ENCODE measurements around the gene MID1IP1.

MID1IP1 gene, protein sequence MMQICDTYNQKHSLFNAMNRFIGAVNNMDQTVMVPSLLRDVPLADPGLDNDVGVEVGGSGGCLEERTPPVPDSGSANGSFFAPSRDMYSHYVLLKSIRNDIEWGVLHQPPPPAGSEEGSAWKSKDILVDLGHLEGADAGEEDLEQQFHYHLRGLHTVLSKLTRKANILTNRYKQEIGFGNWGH

DNA sequence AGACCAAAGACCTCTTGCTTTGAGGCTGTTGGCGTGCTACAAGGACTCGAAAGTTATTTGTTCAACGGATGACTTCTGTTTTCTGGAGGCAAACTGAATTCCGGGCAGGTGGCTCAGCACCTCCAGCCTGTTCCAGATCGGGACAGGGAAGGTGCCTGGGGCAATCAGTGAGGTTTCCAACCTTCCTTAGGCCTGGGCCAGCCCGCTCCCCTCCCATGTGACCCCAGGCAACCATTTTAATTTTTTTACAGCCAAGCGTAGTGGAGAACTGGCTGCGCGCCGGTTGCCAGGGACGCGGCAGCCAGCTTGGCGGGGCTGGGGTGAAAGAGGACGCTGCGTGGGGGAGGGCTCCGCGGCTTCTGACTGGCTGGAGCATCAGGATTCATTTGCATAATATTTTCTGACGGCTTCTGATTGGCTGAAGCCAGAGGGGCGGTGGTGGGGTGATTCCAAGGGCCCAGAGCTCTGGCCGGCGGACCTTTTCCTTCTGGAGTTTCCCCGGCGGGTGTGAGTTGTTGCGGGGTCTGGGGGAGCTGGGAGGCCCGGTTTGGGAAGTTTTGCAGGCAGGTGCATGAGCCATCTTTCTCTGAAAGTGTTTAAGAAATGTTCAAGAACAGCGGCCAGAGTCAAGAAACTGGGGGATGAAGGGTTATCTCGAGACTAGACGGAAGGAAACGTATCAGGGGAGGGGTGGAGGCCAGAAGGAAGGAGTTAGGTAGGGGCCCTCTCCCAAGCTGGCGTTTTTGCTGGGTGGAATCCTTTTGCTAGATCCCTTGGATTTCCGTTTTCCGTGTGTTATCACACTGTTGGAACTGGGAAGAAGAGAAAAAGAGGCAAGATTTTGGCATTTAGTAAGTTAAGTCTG, at the start of gene MID1IP1:
MID1IP1 (plus strand) TSS at position 479 of the 865 bp plus-strand sequence. CDS start 3,488 bp downstream, outside the sequence.
- peak; percentile 64 to 69 for DNase-seq (ENCODE audit: low read depth in 2 of 2)

DNA sequence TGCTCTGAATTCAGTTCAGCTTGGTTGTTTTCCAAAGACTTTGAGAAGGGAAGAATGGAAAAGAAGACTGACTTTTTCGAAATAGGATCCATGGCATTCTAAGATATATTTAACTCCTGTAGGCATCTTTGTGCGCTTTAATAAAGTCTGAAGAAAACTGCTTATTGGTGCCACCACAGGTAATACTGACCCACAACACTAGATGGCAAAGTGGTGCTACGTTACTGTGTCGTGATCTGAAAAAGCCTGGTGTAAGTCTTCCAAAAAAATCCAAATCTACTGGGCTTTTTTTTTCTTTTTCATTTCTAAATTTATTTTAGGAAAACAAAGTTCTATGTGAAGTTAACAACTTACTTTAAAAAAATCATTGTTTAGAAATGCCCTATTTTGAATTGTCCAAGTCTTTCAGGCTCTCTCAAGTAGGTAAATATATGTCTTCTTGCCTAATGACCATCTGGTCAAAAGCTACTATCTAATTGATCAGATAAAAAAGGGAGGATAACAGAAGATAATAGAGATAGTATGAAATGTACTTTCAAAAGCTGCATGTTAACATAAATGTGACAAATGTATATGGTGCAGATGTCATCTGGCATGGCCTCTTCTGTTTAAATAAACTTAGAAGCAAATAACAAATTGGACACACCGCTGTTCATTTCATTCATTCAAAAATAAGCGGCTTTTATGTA, 47.0 kb upstream of the MID1IP1 start:
- DNase-seq (ENCODE audit: low read depth in 2 of 2) = no peak

DNA sequence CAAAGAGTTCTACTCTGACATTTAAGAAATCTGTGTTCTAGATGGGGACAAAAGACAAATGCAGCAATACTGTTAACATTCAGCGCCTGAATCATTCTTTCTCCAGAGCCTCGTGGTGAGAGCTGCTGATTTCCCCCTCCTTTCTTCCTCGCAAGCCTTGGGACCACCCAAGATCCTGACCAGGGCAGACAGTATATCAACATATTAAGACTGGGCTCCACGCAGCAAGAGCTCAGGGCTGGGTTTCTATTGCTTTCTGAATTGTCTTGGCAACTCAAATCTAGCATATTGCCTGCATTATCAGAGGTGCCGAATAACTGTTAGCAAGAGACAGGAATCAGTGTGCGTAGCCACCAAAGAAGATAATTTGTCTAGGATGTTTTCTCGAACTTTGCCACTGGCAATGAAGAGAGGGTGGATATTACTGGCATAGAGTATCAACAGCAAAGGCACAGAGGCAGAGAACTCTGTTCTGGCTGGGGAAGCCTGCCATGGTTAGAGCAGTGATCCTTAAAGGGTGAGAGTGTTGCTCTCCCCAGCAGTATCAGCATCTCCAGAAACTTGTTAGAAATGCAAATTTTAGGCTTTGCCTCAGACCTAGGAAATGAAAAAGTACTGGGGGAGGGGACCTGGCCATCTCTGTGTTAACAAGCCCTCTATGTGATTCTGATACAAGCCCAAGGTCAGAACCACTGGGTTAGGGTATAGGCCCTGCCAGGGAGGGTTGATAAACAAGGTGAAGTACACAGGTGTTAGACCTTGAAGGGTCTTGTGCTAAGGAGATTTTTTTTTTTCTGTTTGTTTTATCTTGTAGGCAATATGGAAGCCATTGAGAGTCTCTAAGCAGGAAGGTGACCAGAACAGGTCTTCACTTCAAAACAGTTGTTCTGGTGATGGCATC, 46.2 kb upstream of the MID1IP1 start:
- DNase-seq (ENCODE audit: low read depth in 2 of 2) = no peak

DNA sequence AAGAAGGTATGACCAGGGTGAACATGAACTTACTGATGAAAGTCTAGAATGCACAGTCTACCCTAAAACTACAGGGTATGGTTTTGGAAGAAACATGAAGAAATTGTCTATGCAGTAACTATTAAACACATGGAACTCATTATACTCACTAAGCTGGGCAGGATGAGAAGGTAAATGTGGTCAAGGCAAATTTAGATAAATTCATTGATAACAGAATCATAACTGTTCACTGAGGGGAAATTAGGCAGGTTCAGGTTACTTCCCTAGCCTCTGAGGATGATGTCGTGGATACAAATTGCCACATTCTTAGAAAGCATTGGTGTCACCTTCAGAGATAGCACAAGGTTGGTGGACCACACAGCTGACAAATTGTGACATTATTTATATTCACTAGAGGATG, 40.4 kb upstream of the MID1IP1 start:
- DNase-seq (ENCODE audit: low read depth in 2 of 2) = no peak

DNA sequence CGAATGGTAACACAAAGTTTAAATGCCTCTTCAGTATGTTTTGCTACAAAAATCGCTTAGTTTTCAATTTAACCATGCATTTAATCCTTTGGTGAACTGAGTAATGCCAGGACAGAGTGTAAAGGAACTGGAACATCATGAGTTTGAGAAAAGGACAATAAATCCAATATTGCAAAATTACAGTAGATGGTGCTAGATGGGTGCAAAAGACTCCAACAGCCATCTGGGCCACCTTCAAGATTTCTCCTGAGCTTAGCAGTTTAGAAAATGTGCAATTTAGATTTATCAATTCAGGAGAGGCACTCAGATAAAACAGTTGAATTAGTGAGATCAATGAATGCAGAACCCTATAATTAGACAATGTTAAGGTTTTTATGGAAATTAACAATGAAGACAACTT, 33.2 kb upstream of the MID1IP1 start:
- DNase-seq (ENCODE audit: low read depth in 2 of 2) = no peak

DNA sequence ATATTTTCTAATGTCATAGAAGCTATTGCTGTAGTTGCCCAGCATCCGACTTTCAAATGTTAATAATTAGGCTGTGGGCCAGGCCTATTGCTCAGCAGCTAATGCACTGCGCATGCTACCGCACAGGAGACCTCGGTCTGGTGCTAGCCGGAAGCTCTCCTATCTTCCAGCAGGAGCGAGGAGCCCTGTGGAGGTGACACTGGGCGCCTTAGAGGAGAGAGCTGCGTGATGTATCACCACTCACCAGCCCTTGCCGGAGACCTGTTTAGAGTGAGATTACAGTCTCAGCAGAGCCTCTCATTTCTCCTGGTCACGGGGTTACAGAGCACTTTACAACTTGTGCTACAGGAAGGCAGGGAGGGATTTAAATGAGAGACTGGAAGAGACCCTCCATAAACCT, 31.1 kb upstream of the MID1IP1 start:
- DNase-seq (ENCODE audit: low read depth in 2 of 2) = no peak

DNA sequence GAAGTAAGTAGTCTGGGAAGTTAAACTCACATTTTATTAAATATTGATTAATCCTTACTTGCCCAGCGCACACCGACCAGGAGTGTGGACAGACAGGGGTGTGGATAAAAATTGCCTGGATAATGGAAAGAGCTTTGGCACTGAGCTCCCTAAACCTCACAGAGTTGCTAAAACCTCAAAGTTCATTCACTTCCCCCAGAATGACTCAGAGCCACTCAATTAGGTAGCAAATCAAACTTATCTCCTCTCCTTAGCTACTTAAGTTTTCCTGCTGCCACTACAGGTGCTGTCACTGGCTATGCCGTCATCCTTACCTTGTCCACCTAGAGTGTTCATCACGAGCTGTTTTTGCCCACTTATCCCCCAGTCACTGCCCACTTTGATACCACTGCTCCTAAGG, 27.0 kb upstream of the MID1IP1 start:
- no peak for DNase-seq (ENCODE audit: low read depth in 2 of 2)

DNA sequence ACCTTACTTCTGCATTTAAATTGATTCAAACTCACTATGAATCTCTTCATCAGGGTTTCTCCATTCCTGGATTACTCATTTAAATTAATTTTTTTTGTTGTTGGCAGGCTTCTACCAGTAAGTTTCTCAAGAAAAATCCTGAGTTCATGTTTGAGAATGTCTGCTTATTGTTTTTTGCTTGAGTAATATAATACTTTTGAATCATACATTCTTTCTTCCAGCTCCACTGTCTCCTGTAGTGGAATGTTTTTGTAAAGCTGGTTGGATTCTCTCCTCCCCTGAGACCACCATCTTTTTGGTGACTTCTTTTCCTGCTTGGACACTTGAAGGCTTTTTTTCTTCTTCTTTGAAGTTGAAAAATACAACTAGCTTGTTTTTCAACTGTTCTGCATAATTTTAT, 4.3 kb upstream of the MID1IP1 start:
- DNase-seq (ENCODE audit: low read depth in 2 of 2) = no peak

DNA sequence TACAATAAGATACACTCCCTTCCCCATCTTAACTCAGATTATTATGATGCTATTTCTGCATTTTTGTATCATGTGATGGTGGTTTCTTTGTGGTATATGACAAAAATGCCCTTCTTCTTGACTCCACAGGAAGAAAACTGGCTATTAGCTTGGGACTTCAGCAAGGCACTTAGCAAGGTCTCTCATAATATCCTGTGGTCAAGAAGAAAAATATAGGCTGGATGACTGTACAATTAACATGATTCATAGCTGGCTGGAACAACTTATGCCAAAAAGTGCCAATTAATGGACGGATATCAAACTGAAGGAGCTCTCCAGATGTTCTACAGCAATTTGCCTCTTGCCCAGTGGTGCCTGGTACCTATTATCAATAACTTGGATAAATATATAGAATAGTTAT, 2.3 kb upstream of the MID1IP1 start:
- no peak for DNase-seq (ENCODE audit: low read depth in 2 of 2)

DNA sequence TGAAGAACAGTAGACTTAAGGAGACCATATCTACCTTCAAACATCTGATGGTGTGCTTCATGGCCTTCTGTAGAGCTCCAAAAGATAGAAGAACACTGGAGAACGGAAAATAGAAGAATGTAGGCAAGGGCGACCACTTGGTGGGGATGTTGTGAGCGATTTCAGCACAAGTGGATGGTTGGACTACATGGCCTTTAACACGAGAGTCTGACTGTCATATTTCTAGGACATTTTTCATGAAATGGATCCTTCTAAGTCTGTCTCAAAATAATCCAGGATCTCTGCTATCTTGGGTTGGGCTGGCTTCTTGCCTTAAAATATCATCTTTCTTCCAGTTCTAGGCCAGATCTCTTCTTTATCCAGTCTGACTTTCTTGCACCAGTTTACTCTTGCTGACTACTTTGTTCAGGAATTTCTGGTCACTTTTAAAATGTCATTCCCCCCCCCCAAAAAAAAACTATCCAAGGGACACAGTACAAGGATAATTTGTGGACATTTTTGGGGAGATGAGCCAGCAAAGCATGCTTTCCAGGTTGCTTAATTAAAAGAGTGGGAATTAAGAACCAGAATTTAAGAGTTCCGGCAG, 1.2 kb upstream of the MID1IP1 start:
- no peak for DNase-seq (ENCODE audit: low read depth in 2 of 2)

DNA sequence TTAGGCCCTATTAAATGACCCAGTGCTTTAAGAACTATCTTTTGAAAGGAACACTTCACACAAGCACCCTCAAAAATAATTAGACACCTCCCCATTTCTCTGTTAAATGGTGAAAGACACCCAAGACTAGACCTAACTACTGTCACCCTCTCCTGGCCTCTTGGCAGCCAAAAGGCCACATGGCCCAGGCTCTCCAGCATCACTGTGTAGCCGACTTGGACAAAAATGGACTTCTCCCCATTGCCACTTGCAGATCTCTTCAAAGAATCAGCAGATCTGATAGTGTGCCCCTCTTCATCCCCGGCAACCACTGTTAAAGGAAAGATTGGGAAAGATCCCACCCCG, 2.0 kb downstream of the MID1IP1 start:
- DNase-seq (ENCODE audit: low read depth in 2 of 2) = no peak

DNA sequence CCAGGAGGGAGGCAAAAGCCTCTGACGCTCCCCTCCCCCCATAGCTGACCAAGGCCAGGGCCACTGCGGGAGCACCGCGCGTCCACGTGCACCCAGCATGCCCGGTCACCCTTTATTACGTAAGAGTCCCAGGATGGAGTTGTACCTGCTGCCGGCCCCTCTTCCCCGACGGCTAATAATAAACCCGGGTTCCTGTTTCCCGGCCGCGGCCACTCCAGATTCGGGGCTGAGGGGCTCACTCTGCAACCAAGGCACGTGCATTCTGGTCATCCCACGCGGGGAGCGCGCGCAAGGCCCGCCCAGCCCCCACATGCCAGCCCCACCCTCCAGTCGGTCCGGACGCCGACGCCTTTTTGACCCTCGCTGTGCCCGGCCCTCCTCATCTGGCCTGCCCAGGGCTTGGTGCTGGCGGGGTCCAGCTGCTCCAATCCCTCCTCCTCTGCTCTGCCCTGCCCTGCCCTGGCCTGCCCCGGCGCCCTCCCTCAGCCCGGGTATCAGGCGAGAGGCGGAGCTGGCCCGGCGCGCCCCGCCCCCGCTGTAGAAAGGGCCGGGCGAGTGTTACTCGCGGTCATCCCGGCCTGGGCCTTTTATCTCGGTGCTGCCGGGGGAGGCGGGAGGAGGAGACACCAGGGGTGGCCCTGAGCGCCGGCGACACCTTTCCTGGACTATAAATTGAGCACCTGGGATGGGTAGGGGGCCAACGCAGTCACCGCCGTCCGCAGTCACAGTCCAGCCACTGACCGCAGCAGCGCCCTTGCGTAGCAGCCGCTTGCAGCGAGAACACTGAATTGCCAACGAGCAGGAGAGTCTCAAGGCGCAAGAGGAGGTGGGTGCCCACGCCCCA, 2.6 kb downstream of the MID1IP1 start:
- DNase-seq (ENCODE audit: low read depth in 2 of 2) = peak; percentile 63 to 74

DNA sequence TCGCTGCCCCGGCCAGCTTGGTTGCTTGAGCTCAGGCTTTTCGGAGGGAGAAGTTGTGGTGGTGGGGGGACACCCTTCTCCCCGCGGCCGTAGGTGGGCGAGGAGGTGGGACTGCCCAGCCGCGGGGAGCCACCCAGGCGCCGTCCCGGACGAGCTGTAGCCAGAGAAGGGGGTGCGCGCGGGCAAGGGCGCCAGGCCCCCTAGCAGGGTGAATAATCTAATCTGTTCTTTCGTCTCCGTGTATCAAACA, 3.1 kb downstream of the MID1IP1 start:
- no peak for DNase-seq (ENCODE audit: low read depth in 2 of 2)

DNA sequence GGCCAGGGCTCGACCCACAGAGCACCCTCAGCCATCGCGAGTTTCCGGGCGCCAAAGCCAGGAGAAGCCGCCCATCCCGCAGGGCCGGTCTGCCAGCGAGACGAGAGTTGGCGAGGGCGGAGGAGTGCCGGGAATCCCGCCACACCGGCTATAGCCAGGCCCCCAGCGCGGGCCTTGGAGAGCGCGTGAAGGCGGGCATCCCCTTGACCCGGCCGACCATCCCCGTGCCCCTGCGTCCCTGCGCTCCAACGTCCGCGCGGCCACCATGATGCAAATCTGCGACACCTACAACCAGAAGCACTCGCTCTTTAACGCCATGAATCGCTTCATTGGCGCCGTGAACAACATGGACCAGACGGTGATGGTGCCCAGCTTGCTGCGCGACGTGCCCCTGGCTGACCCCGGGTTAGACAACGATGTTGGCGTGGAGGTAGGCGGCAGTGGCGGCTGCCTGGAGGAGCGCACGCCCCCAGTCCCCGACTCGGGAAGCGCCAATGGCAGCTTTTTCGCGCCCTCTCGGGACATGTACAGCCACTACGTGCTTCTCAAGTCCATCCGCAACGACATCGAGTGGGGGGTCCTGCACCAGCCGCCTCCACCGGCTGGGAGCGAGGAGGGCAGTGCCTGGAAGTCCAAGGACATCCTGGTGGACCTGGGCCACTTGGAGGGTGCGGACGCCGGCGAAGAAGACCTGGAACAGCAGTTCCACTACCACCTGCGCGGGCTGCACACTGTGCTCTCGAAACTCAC, 3.6 kb downstream of the MID1IP1 start:
- DNase-seq (ENCODE audit: low read depth in 2 of 2) = no peak

DNA sequence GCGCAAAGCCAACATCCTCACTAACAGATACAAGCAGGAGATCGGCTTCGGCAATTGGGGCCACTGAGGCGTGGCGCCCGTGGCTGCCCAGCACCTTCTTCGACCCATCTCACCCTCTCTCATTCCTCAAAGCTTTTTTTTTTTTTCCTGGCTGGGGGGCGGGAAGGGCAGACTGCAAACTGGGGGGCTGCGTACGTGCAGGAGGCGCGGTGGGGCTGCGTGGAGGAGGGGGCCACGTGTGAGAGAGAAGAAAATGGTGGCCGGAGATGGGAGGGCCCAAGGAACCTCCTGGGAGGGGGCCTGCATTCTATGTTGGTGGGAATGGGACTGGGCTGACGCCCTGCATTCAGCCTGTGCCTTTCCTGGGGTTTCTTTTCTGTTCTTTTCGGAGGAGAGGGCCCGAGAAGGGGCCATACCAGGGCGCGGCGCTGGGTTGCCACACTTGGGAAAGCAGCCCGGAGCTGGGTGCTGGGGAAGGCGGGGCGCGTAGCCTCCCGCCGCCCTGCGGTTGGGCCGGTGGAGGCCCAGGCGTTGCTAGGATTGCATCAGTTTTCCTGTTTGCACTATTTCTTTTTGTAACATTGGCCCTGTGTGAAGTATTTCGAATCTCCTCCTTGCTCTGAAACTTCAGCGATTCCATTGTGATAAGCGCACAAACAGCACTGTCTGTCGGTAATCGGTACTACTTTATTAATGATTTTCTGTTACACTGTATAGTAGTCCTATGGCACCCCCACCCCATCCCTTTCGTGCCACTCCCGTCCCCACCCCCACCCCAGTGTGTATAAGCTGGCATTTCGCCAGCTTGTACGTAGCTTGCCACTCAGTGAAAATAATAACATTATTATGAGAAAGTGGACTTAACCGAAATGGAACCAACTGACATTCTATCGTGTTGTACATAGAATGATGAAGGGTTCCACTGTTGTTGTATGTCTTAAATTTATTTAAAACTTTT, 4.5 kb downstream of the MID1IP1 start:
- DNase-seq (ENCODE audit: low read depth in 2 of 2) = peak in 1 of 2 donors; percentile 42

DNA sequence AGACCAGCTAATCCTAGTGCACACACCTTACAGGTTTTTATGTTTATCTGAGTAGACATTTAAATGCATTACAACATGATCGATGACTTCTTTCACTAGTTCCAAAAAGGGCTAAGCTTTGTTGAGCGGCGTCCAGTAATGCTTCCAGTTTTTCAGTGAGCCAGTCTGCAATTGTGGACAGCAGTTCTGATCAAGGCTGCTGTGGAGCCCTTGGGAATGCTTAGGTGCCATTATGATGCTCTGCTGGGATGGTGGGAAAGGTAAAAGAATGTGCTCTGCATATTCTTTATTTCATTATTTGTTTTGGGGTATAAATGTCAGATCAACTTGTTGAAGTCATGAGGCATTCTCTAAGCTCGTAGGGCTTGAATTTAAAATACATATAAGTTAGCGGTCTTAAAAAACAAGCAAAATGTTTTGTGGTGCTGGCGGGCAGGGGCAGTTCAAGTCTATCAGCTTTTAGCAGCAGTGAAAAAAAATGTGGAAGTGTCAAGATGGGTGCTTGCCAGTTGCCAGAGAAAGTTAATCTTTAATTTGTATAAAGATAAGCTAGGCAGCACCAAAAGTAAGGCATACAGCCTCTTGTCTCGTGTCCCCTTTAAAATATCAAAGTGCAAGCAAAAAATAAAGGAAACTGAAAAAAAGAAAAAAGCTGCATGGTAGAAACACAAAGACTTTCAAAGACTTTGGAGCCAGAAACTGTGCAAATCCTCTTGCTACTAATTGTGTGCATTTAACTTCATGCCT, 5.8 kb downstream of the MID1IP1 start:
- DNase-seq (ENCODE audit: low read depth in 2 of 2) = no peak

DNA sequence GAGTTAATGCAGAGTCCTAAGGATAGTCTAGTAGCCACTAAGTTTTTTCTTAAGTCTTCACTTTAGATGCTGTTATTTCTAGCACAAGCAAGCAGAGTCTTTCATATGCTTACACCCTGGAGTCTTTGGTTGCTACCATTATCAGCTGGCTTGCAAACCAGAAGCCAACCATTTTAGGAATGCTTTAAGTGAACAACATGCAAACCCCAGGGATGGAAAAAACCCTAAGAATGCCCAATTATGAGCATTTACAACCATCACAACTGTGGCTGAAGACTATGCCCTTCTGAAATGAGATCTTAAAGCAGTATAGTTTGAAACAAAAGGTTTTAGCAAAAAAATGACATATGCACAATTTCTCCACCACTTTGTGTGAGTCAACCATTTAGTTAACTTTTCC, 6.6 kb downstream of the MID1IP1 start:
- no peak for DNase-seq (ENCODE audit: low read depth in 2 of 2)

DNA sequence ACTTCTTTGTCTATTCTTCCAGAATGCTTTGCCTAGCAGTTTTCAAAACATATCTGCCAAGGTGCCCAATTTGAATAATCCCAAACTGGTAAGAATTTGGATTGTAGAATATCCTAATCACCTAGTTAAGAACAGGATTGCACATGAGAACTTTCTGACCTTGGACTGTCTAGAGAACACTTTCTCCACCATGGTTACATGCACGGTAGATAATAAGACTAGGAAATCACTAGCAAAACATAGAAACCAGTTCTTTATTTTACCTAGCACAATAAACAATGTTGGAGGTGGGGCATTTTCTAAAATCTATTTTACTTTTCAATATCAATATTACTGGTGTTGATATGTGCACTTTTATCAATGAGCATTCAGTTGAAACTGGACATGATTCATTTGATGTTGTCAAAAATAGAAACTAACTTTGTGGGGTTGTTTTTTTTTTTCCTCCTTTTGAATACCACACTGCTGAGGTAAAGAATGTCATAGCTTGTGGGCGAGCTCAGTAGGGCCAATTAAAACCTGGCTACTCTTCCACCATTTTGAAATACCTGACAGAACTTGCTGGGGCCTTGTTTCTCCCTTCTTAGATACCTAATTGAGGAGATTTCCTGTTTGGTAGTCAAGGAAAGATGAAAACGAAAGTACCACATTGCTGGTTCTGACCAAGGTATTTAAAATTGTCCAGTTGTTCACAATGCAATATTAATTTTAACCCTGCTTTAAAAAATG, 10.4 kb downstream of the MID1IP1 start:
- no peak for DNase-seq (ENCODE audit: low read depth in 2 of 2)
